Activated CD8-positive, alpha-beta T cell treated with anti-CD3 and anti-CD28 coated beads for 36 hours (primary cell): Measurements from ENCODE around the gene MAPK8IP3. TPM values are rescaled to one million over a fixed set of nuclear protein-coding genes. Genes with fewer than 3 reads are reported as not detected.
"Not testable (repeated sequence)": the region's sequence is repeated elsewhere in the genome, so short reads cannot be mapped to it uniquely, and the experiment has no call there.

ENCODE experiments used
- ATAC-seq: fragments of 200-7000 bp; cut with Tn5 transposase; one replicate; pipeline ENCODE4 v1.10.0; 2021; ENCODE audit warnings: mild to moderate bottlenecking, moderate library complexity
- CTCF ChIA-PET: fragments of 350-600 bp; sonication (Branson Sonifier 250); formaldehyde crosslinking; loops from one replicate; lab custom pipeline; 2021; ENCODE audit warnings: antibody characterized with exemption; lab: Charles Lee
- POLR2A ChIA-PET: fragments of 350-600 bp; sonication (Branson Sonifier 250); formaldehyde crosslinking; loops from one replicate; lab custom pipeline; 2021; ENCODE audit warnings: antibody characterized with exemption; lab: Charles Lee
- DNase-seq: peaks from one replicate; pipeline ENCODE4 v3.0.0-alpha.2; 2020
- H3K27ac Mint-ChIP-seq: one replicate; pipeline ENCODE4 v1.8.0; 2021; ENCODE audit warnings: mild to moderate bottlenecking, mixed read lengths
- H3K27me3 Mint-ChIP-seq: one replicate; pipeline ENCODE4 v1.8.0; 2021; ENCODE audit warnings: mixed read lengths
- H3K36me3 Mint-ChIP-seq: one replicate; pipeline ENCODE4 v1.8.0; 2021; ENCODE audit warnings: low read depth, mixed read lengths
- H3K4me1 Mint-ChIP-seq: one replicate; pipeline ENCODE4 v1.8.0; 2021; ENCODE audit warnings: low read depth, mixed read lengths
- H3K4me3 Mint-ChIP-seq: one replicate; pipeline ENCODE4 v1.8.0; 2021; ENCODE audit warnings: mild to moderate bottlenecking, moderate library complexity, mixed read lengths
- H3K9me3 Mint-ChIP-seq: one replicate; pipeline ENCODE4 v1.8.0; 2021; ENCODE audit warnings: mixed read lengths
- intact Hi-C: fragments of 100-400 bp; cut with micrococcal nuclease; formaldehyde crosslinking; loops from one replicate; pipeline ENCODE4 v1.10.0; 2022
- total RNA-seq, 2 experiments: library from RNA; stranded (reverse); gene quantifications; one replicate each; pipeline ENCODE4 v1.2.3, GENCODE V29; 2021
- TF ChIP-seq, protein P1 (sequence below): fragments of 200-600 bp; IDR thresholded peaks from one replicate; pipeline ENCODE4 v1.8.0; 2022; ENCODE audit warnings: antibody characterized with exemption, mild to moderate bottlenecking

The MAPK8IP3 gene
- total RNA-seq, 2 experiments from 2014 or later, result 58.4 to 65.1 TPM

DNA sequence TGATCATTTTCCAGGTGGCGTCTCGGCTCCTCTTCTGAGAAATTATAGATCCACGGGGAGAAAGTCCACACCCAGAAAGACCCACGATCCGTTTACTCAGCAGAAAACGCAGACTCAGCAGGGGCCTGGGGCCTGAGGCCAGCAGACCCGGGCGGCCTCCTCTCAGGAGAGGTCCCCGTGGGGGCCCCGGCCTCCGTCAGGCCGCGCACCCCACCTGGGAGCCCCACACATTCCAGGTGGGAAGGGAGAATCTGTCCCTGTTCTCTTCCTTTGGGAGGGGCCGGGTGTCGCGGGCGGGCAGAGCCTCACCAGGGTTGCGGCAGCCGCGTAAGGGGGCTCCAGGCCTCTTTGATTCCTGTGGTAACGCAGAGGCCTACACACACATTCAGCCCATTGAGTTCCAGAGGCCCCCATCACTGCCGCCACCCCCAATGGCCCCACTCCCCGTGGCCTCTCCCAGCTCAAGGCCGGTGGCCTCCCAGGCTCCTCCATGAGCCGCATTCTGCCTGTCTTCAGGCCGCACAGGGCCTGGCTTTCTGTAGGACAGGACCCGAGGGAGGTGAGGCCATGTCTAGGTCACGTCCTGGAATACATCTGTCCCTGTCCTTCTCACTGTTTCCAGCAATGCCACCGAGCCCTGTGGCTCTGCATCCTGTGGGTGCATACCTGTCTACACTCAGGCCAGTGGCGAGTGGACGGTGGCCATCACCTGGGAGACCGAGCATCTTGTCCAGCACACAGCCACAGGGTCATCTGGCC is 89.1 kb downstream of the MAPK8IP3 start:
- no peak for DNase-seq
- CTCF ChIA-PET, result no interaction called here
- H3K4me1 Mint-ChIP-seq, result no peaks in the 10 kb centered on the region
- TF ChIP-seq, protein P1, sequence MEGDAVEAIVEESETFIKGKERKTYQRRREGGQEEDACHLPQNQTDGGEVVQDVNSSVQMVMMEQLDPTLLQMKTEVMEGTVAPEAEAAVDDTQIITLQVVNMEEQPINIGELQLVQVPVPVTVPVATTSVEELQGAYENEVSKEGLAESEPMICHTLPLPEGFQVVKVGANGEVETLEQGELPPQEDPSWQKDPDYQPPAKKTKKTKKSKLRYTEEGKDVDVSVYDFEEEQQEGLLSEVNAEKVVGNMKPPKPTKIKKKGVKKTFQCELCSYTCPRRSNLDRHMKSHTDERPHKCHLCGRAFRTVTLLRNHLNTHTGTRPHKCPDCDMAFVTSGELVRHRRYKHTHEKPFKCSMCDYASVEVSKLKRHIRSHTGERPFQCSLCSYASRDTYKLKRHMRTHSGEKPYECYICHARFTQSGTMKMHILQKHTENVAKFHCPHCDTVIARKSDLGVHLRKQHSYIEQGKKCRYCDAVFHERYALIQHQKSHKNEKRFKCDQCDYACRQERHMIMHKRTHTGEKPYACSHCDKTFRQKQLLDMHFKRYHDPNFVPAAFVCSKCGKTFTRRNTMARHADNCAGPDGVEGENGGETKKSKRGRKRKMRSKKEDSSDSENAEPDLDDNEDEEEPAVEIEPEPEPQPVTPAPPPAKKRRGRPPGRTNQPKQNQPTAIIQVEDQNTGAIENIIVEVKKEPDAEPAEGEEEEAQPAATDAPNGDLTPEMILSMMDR, result no peak
- no peak overlapping the region for H3K4me3 Mint-ChIP-seq
- H3K27ac Mint-ChIP-seq, result no peak overlapping the region
- POLR2A ChIA-PET, result interaction anchor here (0.8 to 1.7 kb wide), 2 partner anchors 11 to 20 kb away, joined by 3 to 4 read pairs; no protein-coding TSS in a partner anchor
- peaks cover 12% of the 10 kb centered on the region for H3K9me3 Mint-ChIP-seq
- no peaks in the 10 kb centered on the region for H3K27me3 Mint-ChIP-seq
- peaks cover 6% of the 10 kb centered on the region for H3K36me3 Mint-ChIP-seq
- ATAC-seq, result no peak
- intact Hi-C loops, result no loop called here

DNA sequence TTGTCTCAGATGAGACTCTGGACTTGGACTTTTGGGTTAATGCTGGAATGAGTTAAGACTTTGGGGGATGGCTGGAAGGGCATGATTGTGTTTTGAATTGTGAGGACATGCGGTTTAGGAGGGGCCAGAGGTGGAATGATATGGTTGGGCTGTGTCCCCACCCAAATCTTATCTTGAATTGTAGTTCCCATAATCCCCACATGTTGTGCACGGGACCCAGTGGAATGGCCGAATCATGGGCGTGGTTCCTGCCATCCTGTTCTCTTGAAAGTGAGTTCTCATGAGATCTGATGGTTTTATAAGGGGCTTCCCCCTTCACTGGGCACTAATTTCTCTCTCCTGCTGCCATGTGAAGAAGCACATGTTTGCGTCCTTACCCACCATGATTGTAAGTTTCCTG is 93.3 kb downstream of the MAPK8IP3 start:
- POLR2A ChIA-PET, intact Hi-C loops, H3K27me3 Mint-ChIP-seq, CTCF ChIA-PET, H3K4me3 Mint-ChIP-seq, H3K27ac Mint-ChIP-seq, ATAC-seq, DNase-seq, H3K4me1 Mint-ChIP-seq, H3K36me3 Mint-ChIP-seq: not testable (repeated sequence)
- peaks cover 12% of the 10 kb centered on the region for H3K9me3 Mint-ChIP-seq

DNA sequence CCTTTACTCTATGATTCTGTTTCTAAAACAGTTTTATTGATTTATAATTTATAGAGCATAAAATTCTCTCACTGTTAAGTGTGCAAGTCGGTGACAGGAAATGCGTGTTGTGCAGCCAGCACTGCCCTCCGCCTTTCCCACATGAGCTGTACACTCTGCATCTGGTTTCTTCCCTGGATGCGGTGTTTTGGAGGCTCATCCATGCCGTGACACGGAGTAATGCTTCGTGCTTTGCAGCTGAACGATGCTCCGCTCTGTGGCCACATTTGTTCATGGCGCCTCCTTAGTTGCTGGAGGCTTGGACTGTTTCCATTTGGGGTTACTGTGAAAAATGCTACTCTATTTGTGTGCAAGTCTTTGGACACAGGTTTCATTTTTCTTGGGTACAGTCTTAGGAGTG is 94.7 kb downstream of the MAPK8IP3 start:
- ChIA-PET POLR2A (no interaction called here), CTCF (no interaction called here)
- ATAC-seq (no peak), DNase-seq (no peak)
- H3K36me3 Mint-ChIP-seq, result peaks cover 6% of the 10 kb centered on the region
- H3K4me3 Mint-ChIP-seq, result no peak overlapping the region
- TF ChIP-seq, protein P1, result no peak
- H3K9me3 Mint-ChIP-seq, result peaks cover 12% of the 10 kb centered on the region
- H3K27me3 Mint-ChIP-seq, result no peaks in the 10 kb centered on the region
- H3K4me1 Mint-ChIP-seq, result no peaks in the 10 kb centered on the region
- intact Hi-C loops, result no loop called here
- H3K27ac Mint-ChIP-seq, result no peak overlapping the region

DNA sequence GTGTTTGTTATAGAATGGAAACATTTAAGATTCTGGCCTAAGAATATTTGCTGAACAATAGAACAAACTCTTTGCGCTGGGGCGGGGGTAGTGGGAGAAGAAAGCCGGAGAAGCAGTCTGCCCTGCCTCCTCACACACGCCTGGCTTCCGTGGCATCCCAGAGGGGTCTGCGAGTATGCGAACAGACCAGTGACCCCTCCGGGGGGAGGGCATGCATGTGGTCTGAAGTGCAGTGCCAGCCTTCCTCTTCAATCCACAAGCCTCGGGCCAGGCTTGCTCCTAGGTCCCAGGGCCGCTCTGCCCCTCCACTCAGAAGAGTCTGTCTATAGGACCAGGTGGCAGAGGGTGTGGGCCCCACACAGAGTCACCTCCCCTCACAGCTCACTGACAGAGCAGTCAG is 101.6 kb downstream of the MAPK8IP3 start:
- Mint-ChIP-seq H3K4me1 (peaks cover 3% of the 10 kb centered on the region), H3K4me3 (no peak overlapping the region), H3K27me3 (no peaks in the 10 kb centered on the region), H3K27ac (no peak overlapping the region), H3K9me3 (no peaks in the 10 kb centered on the region), H3K36me3 (peaks cover 7% of the 10 kb centered on the region)
- ChIA-PET CTCF (no interaction called here), POLR2A (no interaction called here)
- ATAC-seq, result no peak
- intact Hi-C loops, result no loop called here
- no peak for DNase-seq
- TF ChIP-seq, protein P1, result no peak

DNA sequence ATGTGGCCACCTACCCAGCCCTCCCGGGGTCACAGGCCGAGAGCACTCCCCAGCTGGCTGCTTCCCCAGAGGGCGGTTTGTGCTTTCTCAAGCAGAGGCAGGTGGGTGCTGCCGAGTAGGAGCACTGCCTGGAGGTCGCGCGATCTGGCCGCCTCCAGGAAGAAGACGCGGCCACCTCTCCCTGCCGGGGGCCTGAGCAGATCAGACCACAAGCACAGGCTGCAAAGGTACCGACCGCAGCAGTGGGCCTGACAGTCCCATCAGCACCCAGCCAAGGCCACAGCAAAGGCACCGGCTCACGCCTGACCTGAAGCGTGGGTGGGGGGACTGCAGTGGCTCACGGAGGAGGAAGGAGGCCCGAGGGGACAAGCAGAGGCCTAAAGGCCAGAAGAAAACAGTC is 102.7 kb downstream of the MAPK8IP3 start:
- intact Hi-C loops, result no loop called here
- TF ChIP-seq, protein P1, result no peak
- H3K9me3 Mint-ChIP-seq, result no peaks in the 10 kb centered on the region
- ChIA-PET POLR2A (no interaction called here), CTCF (interaction anchor here (1.0 kb wide), 1 partner anchor 121 kb away, joined by 3 read pairs; no protein-coding TSS in a partner anchor)
- H3K27me3 Mint-ChIP-seq, result no peaks in the 10 kb centered on the region
- peaks cover 13% of the 10 kb centered on the region for H3K4me1 Mint-ChIP-seq
- DNase-seq (no peak), ATAC-seq (no peak)
- H3K36me3 Mint-ChIP-seq, result peaks cover 12% of the 10 kb centered on the region
- no peak overlapping the region for H3K4me3 Mint-ChIP-seq
- H3K27ac Mint-ChIP-seq, result no peak overlapping the region
